ENCODE measurements around the gene PRKCI.

PRKCI gene

GRCh38 chr3:170221924-170222646 lies at the start of gene PRKCI:
Gene PRKCI, plus strand, starts transcription at chr3:170222424. Its CDS starts 246 bp downstream, at chr3:170222670.
- Histone ChIP-seq H3K4me1 (ENCODE audit: control insufficient read depth, insufficient read depth, low read length) (no peaks in the 10 kb centered on the region), H3K9me3 (ENCODE audit: control insufficient read depth, insufficient read depth, low read depth, low read length) (no peaks in the 10 kb centered on the region), H3K27ac (ENCODE audit: extremely low read depth, low read depth, low read length) (peak within 1 kb of the TSS; percentile 75), H3K36me3 (ENCODE audit: control insufficient read depth in 2 of 2, insufficient read depth in 1 of 2, low read length in 2 of 2) (no peaks in the 10 kb centered on the region), H3K4me3 (ENCODE audit: low read depth, low read length) (peak within 1 kb of the TSS; percentile 89)
- ChIA-PET CTCF (no interaction called here), POLR2A (interaction anchor here (1.0 to 1.4 kb wide), 3 partner anchors 12 to 135 kb away, joined by 3 to 4 read pairs (median 4); partner anchors contain the start of gene SKIL)
- TF ChIP-seq ZNF670 (tag by site-specific recombination; IDR thresholded peaks at IDR 0.05; ENCODE audit: low read depth) (no peak), PRDM1 (tag by site-specific recombination; IDR thresholded peaks at IDR 0.05) (peak; percentile 49; the same call in 1 of the 2 replicates), EGR2 (tag by site-specific recombination; IDR thresholded peaks at IDR 0.05; ENCODE audit: low read depth) (peak; percentile 93), ZNF513 (tag by site-specific recombination; IDR thresholded peaks at IDR 0.05) (no peak), ZNF645 (tag by site-specific recombination; IDR thresholded peaks at IDR 0.05) (no peak), ZBTB26 (tag by site-specific recombination; optimal IDR thresholded peaks at IDR 0.05) (peak; percentile 71), HIC1 (tag by site-specific recombination; IDR thresholded peaks at IDR 0.05) (peak; percentile 97), ZNF626 (tag by site-specific recombination; IDR thresholded peaks at IDR 0.05) (no peak), ZNF404 (tag by site-specific recombination; IDR thresholded peaks at IDR 0.05) (no peak), ZNF530 (tag by site-specific recombination; IDR thresholded peaks at IDR 0.05; ENCODE audit: low read depth) (no peak), ZNF18 (tag by site-specific recombination; IDR thresholded peaks at IDR 0.05) (no peak), ZNF155 (tag by site-specific recombination; IDR thresholded peaks at IDR 0.05) (no peak), KLF8 (tag by site-specific recombination; IDR thresholded peaks at IDR 0.05) (peak; percentile 98), ZBTB49 (tag by site-specific recombination; IDR thresholded peaks at IDR 0.05; ENCODE audit: low read depth) (no peak), ZNF335 (tag by site-specific recombination; conservative IDR thresholded peaks at IDR 0.05) (peak; percentile 73), ZNF292 (tag by site-specific recombination; IDR thresholded peaks at IDR 0.05; ENCODE audit: borderline replicate concordance, low read depth) (no peak), TRIM28 (IDR thresholded peaks at IDR 0.05; ENCODE audit: borderline replicate concordance, low read length) (peak; percentile 32; the same call in 1 of the 2 replicates), ZNF830 (tag by site-specific recombination; IDR thresholded peaks at IDR 0.05; ENCODE audit: low read depth) (no peak), ZNF239 (tag by site-specific recombination; IDR thresholded peaks at IDR 0.05) (no peak), KLF16 (tag by site-specific recombination; IDR thresholded peaks at IDR 0.05) (no peak; the same call in 1 of the 2 replicates), ZSCAN5A (tag by site-specific recombination; IDR thresholded peaks at IDR 0.05) (no peak), YY1 (tag by site-specific recombination; IDR thresholded peaks at IDR 0.05) (peak; percentile 55; the same call in 1 of the 2 replicates), SETDB1 (IDR thresholded peaks at IDR 0.05; ENCODE audit: insufficient read length, low read length) (no peak), ZNF707 (tag by site-specific recombination; IDR thresholded peaks at IDR 0.05) (no peak), ZNF843 (tag by site-specific recombination; IDR thresholded peaks at IDR 0.05) (peak; percentile 79), GLI4 (tag by site-specific recombination; IDR thresholded peaks at IDR 0.05) (no peak)

All from HEK293 (cell line).